ENCODE measurements around the gene LRRIQ4. TPM values are rescaled to one million over a fixed set of nuclear protein-coding genes. Genes with fewer than 3 reads are reported as not detected.

LRRIQ4 gene
- total and polyA plus RNA-seq, 8 donors: 4.6 TPM; not detected in 7

DNA sequence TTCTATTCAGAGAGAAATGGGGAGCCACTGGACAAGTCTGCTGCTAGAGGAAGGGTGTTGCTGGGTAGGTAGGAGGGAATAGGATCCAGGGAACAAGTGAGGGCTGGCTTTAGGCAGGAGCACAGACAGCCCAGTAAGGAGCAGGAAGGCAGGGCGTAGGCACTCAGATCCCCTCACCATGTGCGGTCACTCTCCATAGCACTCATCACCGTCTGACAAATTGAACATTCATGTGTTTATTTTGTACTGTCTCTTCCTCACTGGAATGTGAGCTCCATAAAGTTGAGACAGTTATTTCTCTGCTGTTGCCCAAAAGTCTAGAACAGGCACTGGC, 24.2 kb downstream of the LRRIQ4 start:
- Histone ChIP-seq H3K4me1 (no peaks in the 10 kb centered on the region), H3K36me3 (no peaks in the 10 kb centered on the region), H3K27me3 (no peaks in the 10 kb centered on the region), H3K4me3 (no peak overlapping the region), H3K27ac (no peak overlapping the region), H3K9me3 (no peaks in the 10 kb centered on the region)
- whole genome bisulfite sequencing, 5 donors: 81 to 97% (median 90%) methylated on average over 3 of the region's 3 CpGs
- no peak for TF ChIP-seq EP300 (IDR thresholded peaks at IDR 0.05)
- no peak for TF ChIP-seq POLR2A (IDR thresholded peaks at IDR 0.05)
- no peak for TF ChIP-seq POLR2AphosphoS5 (IDR thresholded peaks at IDR 0.05)
- TF ChIP-seq, protein P1, sequence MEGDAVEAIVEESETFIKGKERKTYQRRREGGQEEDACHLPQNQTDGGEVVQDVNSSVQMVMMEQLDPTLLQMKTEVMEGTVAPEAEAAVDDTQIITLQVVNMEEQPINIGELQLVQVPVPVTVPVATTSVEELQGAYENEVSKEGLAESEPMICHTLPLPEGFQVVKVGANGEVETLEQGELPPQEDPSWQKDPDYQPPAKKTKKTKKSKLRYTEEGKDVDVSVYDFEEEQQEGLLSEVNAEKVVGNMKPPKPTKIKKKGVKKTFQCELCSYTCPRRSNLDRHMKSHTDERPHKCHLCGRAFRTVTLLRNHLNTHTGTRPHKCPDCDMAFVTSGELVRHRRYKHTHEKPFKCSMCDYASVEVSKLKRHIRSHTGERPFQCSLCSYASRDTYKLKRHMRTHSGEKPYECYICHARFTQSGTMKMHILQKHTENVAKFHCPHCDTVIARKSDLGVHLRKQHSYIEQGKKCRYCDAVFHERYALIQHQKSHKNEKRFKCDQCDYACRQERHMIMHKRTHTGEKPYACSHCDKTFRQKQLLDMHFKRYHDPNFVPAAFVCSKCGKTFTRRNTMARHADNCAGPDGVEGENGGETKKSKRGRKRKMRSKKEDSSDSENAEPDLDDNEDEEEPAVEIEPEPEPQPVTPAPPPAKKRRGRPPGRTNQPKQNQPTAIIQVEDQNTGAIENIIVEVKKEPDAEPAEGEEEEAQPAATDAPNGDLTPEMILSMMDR (IDR thresholded peaks at IDR 0.05): no peak
- intact Hi-C loops (cut with DNase I; ENCODE audit: low total_unique reads): no loop called here
- DNase-seq: no peak

DNA sequence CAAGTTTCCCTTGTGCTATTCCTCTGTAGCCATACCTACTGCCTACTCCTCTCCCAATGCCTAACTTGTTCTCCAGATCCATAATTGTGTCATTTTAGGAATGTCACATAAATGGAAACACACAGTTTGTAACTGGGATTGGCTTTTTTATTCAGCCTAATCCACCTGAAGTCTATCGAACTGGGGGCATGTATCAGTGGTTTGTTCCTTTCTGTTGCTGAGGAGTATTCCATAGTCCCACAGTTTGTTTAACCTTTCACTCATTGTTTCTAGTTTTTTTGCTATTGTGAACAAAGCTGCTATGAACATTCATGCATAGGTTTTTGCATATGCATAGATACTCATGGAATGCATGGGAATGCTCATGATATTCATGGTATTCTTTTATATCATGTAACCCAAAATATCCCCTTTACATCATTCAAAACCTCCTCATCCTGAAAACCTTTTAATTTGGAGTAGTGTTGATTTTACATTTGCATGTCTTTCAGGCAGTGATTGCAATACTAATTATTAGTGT, 25.9 kb downstream of the LRRIQ4 start:
- 87 to 93% (median 90%) methylated on average over 1 of the region's 1 CpG for WGBS, 5 donors
- Histone ChIP-seq H3K27me3 (no peaks in the 10 kb centered on the region), H3K4me1 (no peaks in the 10 kb centered on the region), H3K36me3 (no peaks in the 10 kb centered on the region), H3K4me3 (no peak overlapping the region), H3K27ac (no peak overlapping the region), H3K9me3 (no peaks in the 10 kb centered on the region)
- DNase-seq: no peak
- TF ChIP-seq, protein P1 (IDR thresholded peaks at IDR 0.05): no peak
- no peak for TF ChIP-seq EP300 (IDR thresholded peaks at IDR 0.05)
- intact Hi-C loops (cut with DNase I; ENCODE audit: low total_unique reads): no loop called here

DNA sequence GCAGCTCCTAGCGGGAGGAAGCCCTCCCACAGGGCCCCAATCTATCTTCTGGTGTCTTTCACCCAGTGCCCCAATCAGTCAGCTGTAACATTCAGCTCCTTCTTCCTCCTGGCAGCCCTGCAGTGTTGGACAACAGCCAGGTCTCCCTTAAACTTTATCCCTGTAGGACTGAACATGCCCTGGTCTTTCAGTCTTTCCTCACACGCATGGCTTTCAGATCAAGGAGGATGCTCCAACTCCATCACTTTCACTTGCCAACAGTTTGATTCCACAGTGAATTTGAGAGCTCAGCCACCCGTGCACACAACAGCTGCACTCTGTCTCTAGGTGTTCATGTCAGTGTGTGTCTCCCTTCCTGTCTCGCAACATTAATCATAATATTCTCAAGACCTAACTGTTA, 28.5 kb downstream of the LRRIQ4 start:
- Histone ChIP-seq H3K4me3 (no peak overlapping the region), H3K36me3 (no peaks in the 10 kb centered on the region), H3K4me1 (no peaks in the 10 kb centered on the region), H3K9me3 (no peaks in the 10 kb centered on the region), H3K27me3 (no peaks in the 10 kb centered on the region), H3K27ac (no peak overlapping the region)
- WGBS, 5 donors: 45 to 56% (median 53%) methylated on average over 4 of the region's 4 CpGs
- intact Hi-C loops (cut with DNase I; ENCODE audit: low total_unique reads): no loop called here
- TF ChIP-seq, protein P1 (IDR thresholded peaks at IDR 0.05): no peak
- no peak for TF ChIP-seq POLR2AphosphoS5 (IDR thresholded peaks at IDR 0.05)
- no peak for TF ChIP-seq POLR2A (IDR thresholded peaks at IDR 0.05)
- TF ChIP-seq EP300 (IDR thresholded peaks at IDR 0.05): no peak
- peak; percentile 45 to 52 for DNase-seq

DNA sequence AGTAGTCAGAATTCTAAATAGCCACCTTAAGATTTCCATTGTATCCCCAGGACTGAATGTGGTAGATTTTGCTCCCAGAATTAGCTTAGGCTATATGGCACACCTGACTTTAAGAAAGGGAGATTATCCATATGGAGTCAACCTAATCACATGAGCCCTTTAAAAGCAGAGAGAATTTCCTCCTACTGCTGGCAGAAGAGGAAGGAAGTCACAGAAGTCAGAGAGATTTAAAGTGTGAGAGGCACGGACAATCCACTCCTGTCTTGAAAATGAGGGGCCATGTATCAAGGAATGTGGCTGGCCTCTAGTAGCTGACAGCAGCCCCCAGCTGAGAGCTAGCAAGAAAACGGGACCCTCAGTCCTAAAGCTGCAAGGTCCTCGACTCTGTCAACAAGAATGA, 30.3 kb downstream of the LRRIQ4 start:
- Histone ChIP-seq H3K4me1 (no peaks in the 10 kb centered on the region), H3K36me3 (no peaks in the 10 kb centered on the region), H3K4me3 (no peak overlapping the region), H3K27me3 (no peaks in the 10 kb centered on the region), H3K27ac (no peak overlapping the region), H3K9me3 (no peaks in the 10 kb centered on the region)
- intact Hi-C loops (cut with DNase I; ENCODE audit: low total_unique reads): no loop called here
- TF ChIP-seq POLR2AphosphoS5 (IDR thresholded peaks at IDR 0.05) (no peak), EP300 (IDR thresholded peaks at IDR 0.05) (no peak), POLR2A (IDR thresholded peaks at IDR 0.05) (no peak)
- TF ChIP-seq, protein P1 (IDR thresholded peaks at IDR 0.05): no peak
- 66 to 82% (median 73%) methylated on average over 3 of the region's 3 CpGs for WGBS, 5 donors
- DNase-seq: no peak
